HFFc6 (cell line): ENCODE results near the gene EIPR1. TPM values are rescaled to one million over a fixed set of nuclear protein-coding genes. Genes with fewer than 3 reads are reported as not detected.

ENCODE experiments used
- DNase-seq: peaks from one replicate; pipeline ENCODE4 v3.0.0-alpha.2; 2018
- H3K27ac Mint-ChIP-seq: 2 replicates; pipeline ENCODE4 v1.8.0; 2020; ENCODE audit warnings: mild to moderate bottlenecking, mixed read lengths
- H3K27me3 Mint-ChIP-seq: 2 replicates; pipeline ENCODE4 v1.8.0; 2021; ENCODE audit warnings: mild to moderate bottlenecking, moderate library complexity, mixed read lengths; ENCODE audit not compliant: insufficient read depth
- H3K36me3 Mint-ChIP-seq: 2 replicates; pipeline ENCODE4 v1.8.0; 2021; ENCODE audit warnings: low read depth, mixed read lengths
- H3K4me1 Mint-ChIP-seq: 2 replicates; pipeline ENCODE4 v1.8.0; 2020; ENCODE audit warnings: low read depth, mixed read lengths
- H3K4me3 Mint-ChIP-seq: 2 replicates; pipeline ENCODE4 v1.8.0; 2020; ENCODE audit warnings: mild to moderate bottlenecking, moderate library complexity, mixed read lengths
- H3K9me3 Mint-ChIP-seq: 2 replicates; pipeline ENCODE4 v1.8.0; 2020; ENCODE audit warnings: mild to moderate bottlenecking, mixed read lengths
- total RNA-seq, 6 experiments: library from RNA; stranded (reverse); fragmentation: NEBNext Ultra II Directional; extraction: Animal tissue kit (Norgen Biotek cat#: 25700); gene quantifications; 2 replicates in 1 of 6; 3 replicates in 5 of 6; pipeline ENCODE4 v1.2.3, GENCODE V29; 2021
- TF ChIP-seq, protein P1 (sequence below): fragments of 200-600 bp; sonication (generic); IDR thresholded peaks from 2 replicates; pipeline ENCODE4 v1.5.0; 2021; ENCODE audit warnings: antibody characterized with exemption, mild to moderate bottlenecking

EIPR1 gene
- total RNA-seq, 6 experiments from 2014 or later: 26.6 to 30.9 (median 28.8) TPM

DNA sequence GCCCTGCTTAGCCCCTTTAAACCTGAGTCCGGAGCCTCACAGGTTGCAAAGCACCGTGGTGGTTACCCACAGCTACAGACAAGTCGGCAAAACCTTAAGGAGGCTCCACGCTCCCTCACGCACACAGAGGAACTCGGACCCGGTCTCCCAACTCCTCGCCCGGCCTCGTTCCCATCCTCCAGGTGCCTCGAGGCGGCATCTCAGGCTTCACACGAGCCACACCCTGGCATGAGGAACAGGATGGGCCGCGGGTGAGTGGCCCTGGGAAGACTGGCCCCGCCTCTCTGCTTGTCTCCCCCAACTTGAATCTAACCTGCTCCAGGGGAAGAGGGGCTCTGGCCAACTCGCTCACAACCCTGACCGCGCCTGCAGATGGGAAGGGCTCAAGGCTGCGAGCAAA is 97.4 kb downstream of the EIPR1 start:
- H3K9me3 Mint-ChIP-seq: peaks cover 6% of the 10 kb centered on the region
- TF ChIP-seq, protein P1, sequence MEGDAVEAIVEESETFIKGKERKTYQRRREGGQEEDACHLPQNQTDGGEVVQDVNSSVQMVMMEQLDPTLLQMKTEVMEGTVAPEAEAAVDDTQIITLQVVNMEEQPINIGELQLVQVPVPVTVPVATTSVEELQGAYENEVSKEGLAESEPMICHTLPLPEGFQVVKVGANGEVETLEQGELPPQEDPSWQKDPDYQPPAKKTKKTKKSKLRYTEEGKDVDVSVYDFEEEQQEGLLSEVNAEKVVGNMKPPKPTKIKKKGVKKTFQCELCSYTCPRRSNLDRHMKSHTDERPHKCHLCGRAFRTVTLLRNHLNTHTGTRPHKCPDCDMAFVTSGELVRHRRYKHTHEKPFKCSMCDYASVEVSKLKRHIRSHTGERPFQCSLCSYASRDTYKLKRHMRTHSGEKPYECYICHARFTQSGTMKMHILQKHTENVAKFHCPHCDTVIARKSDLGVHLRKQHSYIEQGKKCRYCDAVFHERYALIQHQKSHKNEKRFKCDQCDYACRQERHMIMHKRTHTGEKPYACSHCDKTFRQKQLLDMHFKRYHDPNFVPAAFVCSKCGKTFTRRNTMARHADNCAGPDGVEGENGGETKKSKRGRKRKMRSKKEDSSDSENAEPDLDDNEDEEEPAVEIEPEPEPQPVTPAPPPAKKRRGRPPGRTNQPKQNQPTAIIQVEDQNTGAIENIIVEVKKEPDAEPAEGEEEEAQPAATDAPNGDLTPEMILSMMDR: no peak

DNA sequence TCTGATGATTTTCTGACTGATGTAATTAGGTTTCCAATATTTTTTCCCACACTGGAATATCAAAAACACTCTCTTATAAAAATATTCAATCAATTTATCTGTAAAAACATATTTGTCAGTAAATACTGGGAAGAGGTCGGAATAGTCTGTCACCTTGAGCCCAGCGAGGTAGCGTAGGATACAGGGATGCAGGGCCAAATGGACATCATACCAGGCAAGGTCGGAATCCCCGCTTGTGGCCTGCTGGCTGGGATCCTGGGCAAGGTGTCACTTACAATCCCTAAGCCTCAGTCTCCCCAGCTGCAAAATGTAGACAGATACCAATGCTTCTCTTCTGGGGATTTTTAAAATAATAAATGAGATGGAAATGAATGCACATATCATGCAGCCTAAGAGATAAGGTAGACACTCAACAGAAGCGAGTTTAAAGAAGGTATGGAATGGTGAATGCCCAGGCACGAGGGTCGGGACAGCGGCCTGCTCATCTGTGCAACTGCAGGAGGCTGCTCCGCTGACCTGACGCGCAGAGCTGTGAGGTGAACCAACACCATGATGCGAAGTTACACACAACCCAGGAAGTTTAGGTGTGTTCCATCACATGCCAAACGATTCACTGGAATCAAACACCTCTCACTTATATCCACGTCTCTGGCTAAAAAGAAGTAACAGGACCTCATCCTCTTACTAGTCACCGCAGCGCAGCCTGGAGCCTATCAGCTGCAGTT is 98.2 kb downstream of the EIPR1 start:
- no peaks in the 10 kb centered on the region for H3K4me1 Mint-ChIP-seq
- peaks cover 23% of the 10 kb centered on the region for H3K36me3 Mint-ChIP-seq
- H3K27me3 Mint-ChIP-seq: no peaks in the 10 kb centered on the region
- no peak overlapping the region for H3K4me3 Mint-ChIP-seq
- H3K9me3 Mint-ChIP-seq: peaks cover 12% of the 10 kb centered on the region
- TF ChIP-seq, protein P1: no peak
- DNase-seq: no peak
- no peak overlapping the region for H3K27ac Mint-ChIP-seq

More for the DNA sequence above, 97.4 kb downstream of the EIPR1 start:
- H3K27ac Mint-ChIP-seq: no peak overlapping the region
- no peak for DNase-seq
- H3K36me3 Mint-ChIP-seq: peaks cover 15% of the 10 kb centered on the region
- no peaks in the 10 kb centered on the region for H3K4me1 Mint-ChIP-seq
- H3K4me3 Mint-ChIP-seq: no peak overlapping the region
- H3K27me3 Mint-ChIP-seq: no peaks in the 10 kb centered on the region

DNA sequence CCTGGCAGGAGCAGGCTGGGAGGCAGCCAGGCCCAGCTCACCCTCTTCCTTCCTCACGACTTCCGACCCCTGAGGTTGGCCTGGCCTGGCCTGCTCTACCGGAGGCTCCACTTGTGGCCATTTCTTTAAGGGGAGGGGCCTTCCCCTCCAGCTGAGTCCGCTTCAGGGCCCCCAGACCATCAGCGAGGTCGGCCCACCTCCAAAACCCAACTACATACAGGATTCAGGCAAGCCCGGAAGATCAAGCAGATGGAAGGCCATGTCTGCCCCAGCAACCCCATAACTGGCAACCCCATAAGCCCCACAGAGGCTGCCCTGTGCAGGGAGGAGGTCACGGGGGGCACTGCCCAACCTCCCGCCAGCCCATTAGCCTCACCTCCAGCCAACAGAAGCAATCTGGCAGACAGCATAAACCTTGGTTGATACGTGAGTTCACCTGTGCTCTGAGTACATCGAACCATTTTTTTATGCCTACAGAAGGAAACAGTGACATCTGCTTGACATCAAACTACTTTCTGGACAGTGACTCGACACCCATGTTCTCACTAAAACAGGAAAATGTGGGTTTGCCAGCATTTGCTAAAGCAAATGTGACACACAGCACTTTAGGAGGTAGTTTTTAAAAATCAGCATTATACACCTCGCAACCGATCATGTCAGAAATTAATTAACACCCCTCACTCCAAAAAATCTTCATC is 98.9 kb downstream of the EIPR1 start:
- H3K4me3 Mint-ChIP-seq: no peak overlapping the region
- H3K36me3 Mint-ChIP-seq: peaks cover 30% of the 10 kb centered on the region
- no peaks in the 10 kb centered on the region for H3K4me1 Mint-ChIP-seq
- H3K27ac Mint-ChIP-seq: no peak overlapping the region
- TF ChIP-seq, protein P1: no peak
- no peak for DNase-seq
- H3K27me3 Mint-ChIP-seq: no peaks in the 10 kb centered on the region
- peaks cover 12% of the 10 kb centered on the region for H3K9me3 Mint-ChIP-seq

DNA sequence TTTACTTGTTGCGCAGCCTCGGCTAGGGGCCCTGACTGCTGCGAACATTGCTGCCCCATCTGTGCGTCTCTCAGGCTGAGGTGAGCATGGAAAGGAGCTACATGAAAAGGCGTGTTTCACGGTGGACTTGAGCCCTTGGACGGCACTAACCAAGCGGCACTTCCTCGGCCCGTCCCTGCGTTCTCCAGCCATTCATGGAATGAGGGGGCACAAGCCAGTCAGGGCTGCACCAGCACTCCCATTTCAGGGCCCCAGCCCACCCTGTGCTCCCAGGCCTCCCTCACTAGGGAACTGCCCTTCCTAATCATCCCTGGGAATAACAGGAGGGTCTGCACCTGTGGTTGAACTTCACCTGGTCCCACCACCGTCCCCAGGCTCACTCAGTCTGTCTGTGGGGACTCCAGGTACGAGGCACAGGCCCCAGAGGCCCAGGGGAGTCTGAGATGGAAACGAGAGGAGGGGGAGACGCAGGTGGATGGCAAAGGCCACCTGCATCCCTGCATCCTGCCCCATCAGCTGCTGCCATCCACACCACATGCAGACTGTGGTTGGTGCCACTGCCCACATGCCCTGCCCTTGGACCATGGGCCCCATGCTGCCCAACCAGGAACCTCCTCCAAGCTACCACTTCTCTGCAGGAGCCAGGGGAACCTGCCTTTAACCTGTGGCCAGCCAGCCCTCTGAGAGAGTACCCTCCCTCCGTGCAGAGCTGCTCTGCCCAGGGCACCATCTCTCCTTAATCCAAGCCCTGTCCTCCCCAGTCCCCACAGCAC is 99.7 kb downstream of the EIPR1 start:
- no peaks in the 10 kb centered on the region for H3K4me1 Mint-ChIP-seq
- H3K27ac Mint-ChIP-seq: no peak overlapping the region
- DNase-seq: no peak
- H3K36me3 Mint-ChIP-seq: peaks cover 33% of the 10 kb centered on the region
- H3K4me3 Mint-ChIP-seq: no peak overlapping the region
- no peaks in the 10 kb centered on the region for H3K27me3 Mint-ChIP-seq
- TF ChIP-seq, protein P1: no peak
- H3K9me3 Mint-ChIP-seq: peaks cover 12% of the 10 kb centered on the region

DNA sequence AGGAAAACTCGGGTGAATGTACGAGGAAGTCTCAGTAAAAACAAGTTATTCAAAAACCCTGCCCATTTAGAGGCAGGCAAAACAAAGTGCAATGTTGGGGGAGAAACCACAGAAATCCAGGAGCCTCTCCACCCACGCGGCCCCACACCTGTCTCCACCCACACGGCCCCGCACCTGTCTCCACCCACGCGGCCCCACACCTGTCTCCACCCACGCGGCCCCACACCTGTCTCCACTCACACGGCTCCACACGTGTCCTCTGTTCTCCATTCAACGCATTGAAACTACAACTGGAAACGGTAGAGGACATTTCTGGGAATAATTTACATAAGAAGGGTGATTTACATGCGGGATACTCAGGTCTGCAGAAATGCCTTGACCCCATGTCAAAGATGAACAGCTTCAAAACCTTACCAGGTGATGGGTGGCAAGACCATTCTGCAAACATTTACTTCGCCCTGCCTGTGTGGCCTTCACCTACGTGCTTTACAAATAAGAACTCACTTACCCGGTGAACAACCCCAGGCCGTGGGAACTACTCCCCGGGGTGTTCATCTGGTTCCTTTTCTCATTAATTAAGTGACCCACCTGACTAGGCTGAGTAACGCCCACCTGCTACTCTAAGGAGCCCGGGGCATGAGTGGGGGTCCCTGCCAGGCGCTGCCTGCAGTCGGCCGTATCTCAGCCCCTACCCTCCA is 100.4 kb downstream of the EIPR1 start:
- Mint-ChIP-seq H3K27ac (no peak overlapping the region), H3K4me1 (no peaks in the 10 kb centered on the region), H3K27me3 (no peaks in the 10 kb centered on the region), H3K36me3 (peaks cover 33% of the 10 kb centered on the region), H3K4me3 (no peak overlapping the region), H3K9me3 (peaks cover 12% of the 10 kb centered on the region)
- DNase-seq: no peak
- TF ChIP-seq, protein P1: no peak
